ENCODE data around the gene NPIPB9. TPM values are rescaled to one million over a fixed set of nuclear protein-coding genes. Genes with fewer than 3 reads are reported as not detected.
"Not testable (repeated sequence)": the region's sequence is repeated elsewhere in the genome, so short reads cannot be mapped to it uniquely, and the experiment has no call there.

The NPIPB9 gene
- total and polyA plus RNA-seq, 7 donors = 0.12 to 1.2 (median 0.51) TPM; not detected in 3

- H3K4me3 ChIP-seq; H3K9me3 ChIP-seq; H3K4me1 ChIP-seq; H3K27me3 ChIP-seq (ENCODE audit: insufficient read depth in 3 of 3, low read length in 2 of 3); H3K36me3 ChIP-seq (ENCODE audit: insufficient read depth in 1 of 2, low read depth in 1 of 2); intact Hi-C loops (cut with DNase I); H3K27ac ChIP-seq: not testable (repeated sequence)
- 10 to 37% (median 16%) methylated on average over 3 to 21 of the region's 33 CpGs for WGBS, 3 donors
- ATAC-seq (peak; percentile 99 to 100 (median 99)), DNase-seq (peak; percentile 37 to 55)
These were observed 1.6 kb upstream of the NPIPB9 start for GRCh38 chr16:28749997-28750465.

- H3K36me3 ChIP-seq (ENCODE audit: insufficient read depth in 1 of 2, low read depth in 1 of 2); H3K4me1 ChIP-seq; H3K27me3 ChIP-seq (ENCODE audit: insufficient read depth in 3 of 3, low read length in 2 of 3); DNase-seq; H3K27ac ChIP-seq; H3K4me3 ChIP-seq; intact Hi-C loops (cut with DNase I); H3K9me3 ChIP-seq: not testable (repeated sequence)
- ATAC-seq = peak in 3 of 4 donors; percentile 60 to 78 (median 70)
- WGBS, 3 donors = no CpG with 5 or more reads among the region's 48 CpGs
These were observed 1.0 kb upstream of the NPIPB9 start for GRCh38 chr16:28750469-28751067.

- intact Hi-C loops (cut with DNase I); DNase-seq; ATAC-seq; H3K27ac ChIP-seq; H3K4me1 ChIP-seq; H3K36me3 ChIP-seq (ENCODE audit: insufficient read depth in 1 of 2, low read depth in 1 of 2); H3K27me3 ChIP-seq (ENCODE audit: insufficient read depth in 3 of 3, low read length in 2 of 3); H3K4me3 ChIP-seq; H3K9me3 ChIP-seq: not testable (repeated sequence)
- no CpG with 5 or more reads among the region's 6 CpGs for WGBS, 3 donors
These were observed 30.1 kb downstream of the NPIPB9 start for GRCh38 chr16:28781697-28782096.

- intact Hi-C loops (cut with DNase I); H3K27me3 ChIP-seq (ENCODE audit: insufficient read depth in 3 of 3, low read length in 2 of 3); DNase-seq; H3K4me3 ChIP-seq; H3K36me3 ChIP-seq (ENCODE audit: insufficient read depth in 1 of 2, low read depth in 1 of 2); H3K9me3 ChIP-seq; H3K4me1 ChIP-seq; ATAC-seq; H3K27ac ChIP-seq: not testable (repeated sequence)
- WGBS, 3 donors = no CpG with 5 or more reads among the region's 4 CpGs
These were observed 30.8 kb downstream of the NPIPB9 start for GRCh38 chr16:28782357-28782756.

GRCh38 chr16:28802235-28803019, 50.8 kb downstream of the NPIPB9 start:
- peak; percentile 44 for TF ChIP-seq CTCF (IDR thresholded peaks at IDR 0.05)
- H3K4me3 ChIP-seq; H3K27me3 ChIP-seq (ENCODE audit: insufficient read depth in 3 of 3, low read length in 2 of 3); intact Hi-C loops (cut with DNase I); H3K27ac ChIP-seq; H3K9me3 ChIP-seq; H3K4me1 ChIP-seq; H3K36me3 ChIP-seq (ENCODE audit: insufficient read depth in 1 of 2, low read depth in 1 of 2): not testable (repeated sequence)
- peak in 1 of 2 donors; percentile 77 for DNase-seq
- 41 to 64% (median 52%) methylated on average over 2 to 7 of the region's 13 CpGs for WGBS, 3 donors
- ATAC-seq = peak; percentile 80 to 98 (median 86)

- intact Hi-C loops (cut with DNase I); H3K36me3 ChIP-seq (ENCODE audit: insufficient read depth in 1 of 2, low read depth in 1 of 2); H3K9me3 ChIP-seq; ATAC-seq; H3K4me3 ChIP-seq; H3K27me3 ChIP-seq (ENCODE audit: insufficient read depth in 3 of 3, low read length in 2 of 3); H3K27ac ChIP-seq; H3K4me1 ChIP-seq; DNase-seq: not testable (repeated sequence)
- WGBS, 3 donors = no CpG with 5 or more reads among the region's 11 CpGs
These were observed 56.0 kb downstream of the NPIPB9 start for GRCh38 chr16:28807445-28808120.

GRCh38 chr16:28820016-28820415, 68.4 kb downstream of the NPIPB9 start:
- no peak for TF ChIP-seq CTCF (IDR thresholded peaks at IDR 0.05)
- intact Hi-C loops (cut with DNase I) = loop anchor here in 1 of 2 donors (5.0 kb wide), 2 partner anchors 42 to 127 kb away; partner anchors contain the start of gene SH2B1
- DNase-seq = no peak

GRCh38 chr16:28820546-28820945, 69.0 kb downstream of the NPIPB9 start:
- not testable (repeated sequence) for H3K36me3 ChIP-seq (ENCODE audit: insufficient read depth in 1 of 2, low read depth in 1 of 2); H3K27me3 ChIP-seq (ENCODE audit: insufficient read depth in 3 of 3, low read length in 2 of 3); H3K9me3 ChIP-seq; H3K27ac ChIP-seq; DNase-seq; ATAC-seq; H3K4me3 ChIP-seq
- H3K4me1 ChIP-seq = peaks cover 11% of the 10 kb centered on the region
- 95% methylated on average over 12 to 13 of the region's 13 CpGs for WGBS, 3 donors
- intact Hi-C loops (cut with DNase I) = loop anchor here in 1 of 2 donors (5.0 kb wide), 2 partner anchors 42 to 127 kb away; partner anchors contain the start of gene SH2B1

More at GRCh38 chr16:28820016-28820415, 68.4 kb downstream of the NPIPB9 start:
- no peak overlapping the region for H3K4me3 ChIP-seq
- H3K9me3 ChIP-seq = no peaks in the 10 kb centered on the region
- no peak for ATAC-seq
- H3K4me1 ChIP-seq = peaks cover 6% of the 10 kb centered on the region
- no peak overlapping the region for H3K27ac ChIP-seq
- H3K36me3 ChIP-seq (ENCODE audit: insufficient read depth in 1 of 2, low read depth in 1 of 2) = peaks cover 0 to under 1% of the 10 kb centered on the region in 2 donors
- no peaks in the 10 kb centered on the region for H3K27me3 ChIP-seq (ENCODE audit: insufficient read depth in 3 of 3, low read length in 2 of 3)
- 80 to 88% (median 83%) methylated on average over 5 of the region's 5 CpGs for WGBS, 3 donors

Data from psoas muscle (tissue), 8 donors.